ENCODE results near the gene RIPK1.
"Not testable (repeated sequence)": the region's sequence is repeated elsewhere in the genome, so short reads cannot be mapped to it uniquely, and the experiment has no call there.

Gene RIPK1

GRCh38 chr6:3136292-3137011, 68.2 kb downstream of the RIPK1 start:
- no peak for DNase-seq
- H3K9me3 ChIP-seq (ENCODE audit: severe bottlenecking), result no peaks in the 10 kb centered on the region
- TF ChIP-seq CTCF (IDR thresholded peaks at IDR 0.05; ENCODE audit: low read depth, low read length), result no peak
- no peaks in the 10 kb centered on the region for H3K27me3 ChIP-seq (ENCODE audit: insufficient read depth, low read depth, severe bottlenecking)
- no peak overlapping the region for H3K4me3 ChIP-seq (ENCODE audit: low read depth, low read length)
- peaks cover 36% of the 10 kb centered on the region for H3K36me3 ChIP-seq
- H3K27ac ChIP-seq, result no peak overlapping the region

GRCh38 chr6:3137057-3137777, 68.9 kb downstream of the RIPK1 start:
- TF ChIP-seq CTCF (IDR thresholded peaks at IDR 0.05; ENCODE audit: low read depth, low read length), result no peak
- H3K36me3 ChIP-seq, result peaks cover 40% of the 10 kb centered on the region
- no peaks in the 10 kb centered on the region for H3K27me3 ChIP-seq (ENCODE audit: insufficient read depth, low read depth, severe bottlenecking)
- no peaks in the 10 kb centered on the region for H3K9me3 ChIP-seq (ENCODE audit: severe bottlenecking)
- DNase-seq, result no peak
- H3K27ac ChIP-seq, result no peak overlapping the region
- no peak overlapping the region for H3K4me3 ChIP-seq (ENCODE audit: low read depth, low read length)

- not testable (repeated sequence) for DNase-seq; H3K27ac ChIP-seq; H3K4me3 ChIP-seq (ENCODE audit: low read depth, low read length); H3K9me3 ChIP-seq (ENCODE audit: severe bottlenecking); H3K27me3 ChIP-seq (ENCODE audit: insufficient read depth, low read depth, severe bottlenecking)
- peaks cover 42% of the 10 kb centered on the region for H3K36me3 ChIP-seq
Measured at GRCh38 chr6:3137873-3138272, 69.6 kb downstream of the RIPK1 start.

GRCh38 chr6:3138341-3138740, 70.0 kb downstream of the RIPK1 start:
- DNase-seq, result no peak
- Histone ChIP-seq H3K4me3 (ENCODE audit: low read depth, low read length) (no peak overlapping the region), H3K36me3 (peaks cover 42% of the 10 kb centered on the region), H3K27me3 (ENCODE audit: insufficient read depth, low read depth, severe bottlenecking) (no peaks in the 10 kb centered on the region), H3K9me3 (ENCODE audit: severe bottlenecking) (no peaks in the 10 kb centered on the region), H3K27ac (no peak overlapping the region)
- no peak for TF ChIP-seq CTCF (IDR thresholded peaks at IDR 0.05; ENCODE audit: low read depth, low read length)

- Histone ChIP-seq H3K36me3 (peaks cover 43% of the 10 kb centered on the region), H3K4me3 (ENCODE audit: low read depth, low read length) (no peak overlapping the region), H3K27ac (no peak overlapping the region), H3K9me3 (ENCODE audit: severe bottlenecking) (no peaks in the 10 kb centered on the region), H3K27me3 (ENCODE audit: insufficient read depth, low read depth, severe bottlenecking) (no peaks in the 10 kb centered on the region)
- DNase-seq, result no peak
- no peak for TF ChIP-seq CTCF (IDR thresholded peaks at IDR 0.05; ENCODE audit: low read depth, low read length)
Measured at GRCh38 chr6:3139090-3139903, 71.0 kb downstream of the RIPK1 start.

- peaks cover 43% of the 10 kb centered on the region for H3K36me3 ChIP-seq
- H3K4me3 ChIP-seq (ENCODE audit: low read depth, low read length), result no peak overlapping the region
- TF ChIP-seq CTCF (IDR thresholded peaks at IDR 0.05; ENCODE audit: low read depth, low read length), result no peak
Measured at GRCh38 chr6:3140201-3140600, 71.9 kb downstream of the RIPK1 start.

More at GRCh38 chr6:3140201-3140600, 71.9 kb downstream of the RIPK1 start:
- no peak for DNase-seq
- no peak overlapping the region for H3K27ac ChIP-seq
- no peaks in the 10 kb centered on the region for H3K27me3 ChIP-seq (ENCODE audit: insufficient read depth, low read depth, severe bottlenecking)
- H3K9me3 ChIP-seq (ENCODE audit: severe bottlenecking), result no peaks in the 10 kb centered on the region

Measured in WERI-Rb-1 (cell line).